ENCODE data around the gene THUMPD3.

THUMPD3 gene

DNA sequence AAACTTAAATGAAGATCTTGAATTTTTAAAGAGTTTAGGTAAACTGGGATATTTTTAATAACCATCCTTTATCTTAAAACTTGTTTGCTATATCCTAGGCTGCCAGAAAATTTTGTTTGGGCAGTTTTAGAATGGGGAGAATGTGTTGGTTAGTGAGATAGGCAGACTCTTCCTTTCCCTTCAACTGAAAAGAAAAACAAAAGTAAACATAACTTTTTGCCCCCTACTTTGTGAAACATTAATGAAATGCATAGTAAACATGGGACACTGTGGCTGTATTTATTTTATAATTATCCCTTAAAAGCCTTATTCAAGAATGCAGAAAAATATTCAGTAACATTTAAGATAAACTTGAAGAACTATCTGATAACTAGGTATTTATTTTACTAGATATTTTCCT, 65.6 kb downstream of the THUMPD3 start:
- no peak for DNase-seq

DNA sequence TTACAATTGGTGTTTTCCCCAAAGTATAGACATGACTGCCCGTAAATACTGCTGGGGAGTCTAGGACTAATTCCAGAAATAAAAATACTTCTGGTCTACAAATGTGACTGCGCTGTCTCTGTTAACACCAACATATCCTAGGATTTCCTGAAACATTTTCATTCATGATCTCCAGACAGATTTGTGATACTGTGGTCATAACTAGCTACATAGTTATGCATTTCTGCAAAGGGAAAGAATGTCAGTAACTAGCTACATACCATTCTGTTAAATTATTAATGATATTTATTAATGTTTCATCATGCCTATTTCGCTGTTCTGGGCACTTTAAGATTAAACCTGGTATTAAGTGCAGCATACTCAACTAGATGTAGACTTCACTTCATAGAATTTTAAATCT, 67.9 kb downstream of the THUMPD3 start:
- DNase-seq = no peak

DNA sequence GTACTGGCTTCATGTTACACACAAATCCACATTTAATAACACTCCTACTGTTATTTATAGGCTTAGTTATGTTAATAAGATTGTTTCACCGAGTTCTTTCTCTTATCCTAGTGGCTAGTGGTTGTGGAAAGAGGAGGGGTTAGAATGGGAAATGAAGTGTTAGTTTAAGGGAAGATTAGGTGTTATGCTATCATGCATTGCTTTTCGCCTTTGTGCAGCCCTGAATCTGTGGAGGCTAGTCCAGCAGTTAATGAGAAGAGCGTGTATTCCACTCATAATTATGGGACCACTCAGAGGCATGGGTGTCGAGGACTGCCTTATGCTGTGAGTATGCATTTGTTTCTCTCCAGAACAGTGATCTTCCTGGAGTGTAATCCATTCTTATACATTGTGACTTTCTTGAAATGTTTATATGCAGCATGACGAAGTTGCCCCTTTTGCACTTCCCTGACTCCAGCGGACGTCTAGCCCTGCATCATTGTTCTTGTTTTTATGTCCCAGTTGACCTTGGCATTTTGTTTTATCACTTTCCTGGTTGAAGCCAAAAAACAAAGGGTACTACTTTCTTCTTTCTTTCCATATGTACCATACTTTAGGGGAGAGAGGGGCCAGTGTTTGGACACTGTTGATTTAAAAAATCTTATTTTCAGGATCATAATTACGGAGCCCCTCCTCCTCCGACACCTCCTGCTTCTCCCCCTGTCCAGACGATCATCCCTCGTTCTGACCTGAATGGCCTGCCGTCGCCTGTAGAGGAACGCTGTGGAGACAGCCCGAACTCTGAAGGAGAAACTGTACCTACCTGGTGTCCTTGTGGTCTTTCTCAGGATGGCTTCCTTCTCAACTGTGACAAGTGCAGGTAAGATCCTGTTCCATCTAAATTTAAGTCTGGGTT, 71.0 kb downstream of the THUMPD3 start:
- DNase-seq = no peak

DNA sequence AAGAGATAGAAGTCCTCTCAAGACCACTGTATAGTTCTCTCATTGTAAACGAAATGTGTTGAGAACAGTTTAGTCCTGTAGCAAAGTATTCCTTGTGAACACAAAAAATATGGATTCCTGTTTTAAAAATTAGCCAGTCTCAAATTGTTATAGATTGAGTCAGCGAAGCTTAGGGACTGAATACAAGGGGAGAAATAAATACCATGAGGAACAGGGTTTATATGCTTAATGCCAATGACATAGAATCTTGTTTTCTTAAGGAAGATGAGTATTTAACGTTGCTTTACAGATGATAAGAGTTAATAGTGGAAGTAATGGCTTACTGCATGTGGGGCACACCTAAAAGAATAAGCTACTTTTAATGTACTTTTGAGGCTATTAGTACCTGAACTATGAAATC, 72.5 kb downstream of the THUMPD3 start:
- DNase-seq = no peak
